H1 (cell line): Measurements from ENCODE around the gene SCAMP2. TPM values are rescaled to one million over a fixed set of nuclear protein-coding genes. Genes with fewer than 3 reads are reported as not detected.

Experiments used
- CBX8 ChIP-seq: fragments of 300-800, 300-1000 bp; sonication (generic); IDR thresholded peaks from 2 replicates; pipeline ENCODE4 v1.7.1; 2016; ENCODE audit warnings: low read depth, low read length, borderline replicate concordance
- EGR1 ChIP-seq: IDR thresholded peaks from 2 replicates; pipeline ENCODE4 v1.6.1; 2011; ENCODE audit warnings: low read depth, low read length, borderline replicate concordance
- HDAC2 ChIP-seq, 2 experiments: fragments of 300-600 bp in 1 of 2; sonication (generic) in 1 of 2; IDR thresholded peaks; 2 replicates each; pipeline ENCODE4 v1.6.1; 2011 to 2012; ENCODE audit warnings: low read depth in 2 of 2, low read length in 2 of 2, mild to moderate bottlenecking in 2 of 2, moderate library complexity in 2 of 2, borderline replicate concordance in 1 of 2, inconsistent platforms in 1 of 2
- KDM5A ChIP-seq: fragments of 200-600 bp; IDR thresholded peaks from 2 replicates; pipeline ENCODE4 v1.7.1; 2012; ENCODE audit warnings: mild to moderate bottlenecking, low read length, inconsistent platforms, mixed read lengths
- MAFK ChIP-seq: IDR thresholded peaks from 2 replicates; pipeline ENCODE4 v1.6.1; 2012; ENCODE audit warnings: low read depth, mild to moderate bottlenecking, improper control_type of control experiment, low read length
- RXRA ChIP-seq: IDR thresholded peaks from 2 replicates; pipeline ENCODE4 v1.6.1; 2011; ENCODE audit warnings: low read depth, mild to moderate bottlenecking, low read length, moderate library complexity; ENCODE audit not compliant: insufficient read depth
- SAP30 ChIP-seq: fragments of 300-600 bp; sonication (generic); IDR thresholded peaks from 2 replicates; pipeline ENCODE4 v1.7.1; 2012; ENCODE audit warnings: low read length, moderate library complexity, mild to moderate bottlenecking, inconsistent platforms; ENCODE audit not compliant: insufficient read depth, insufficient replicate concordance
- SIX5 ChIP-seq: IDR thresholded peaks from 2 replicates; pipeline ENCODE4 v1.6.1; 2011; ENCODE audit warnings: mild to moderate bottlenecking, low read depth, low read length
- SP4 ChIP-seq: IDR thresholded peaks from 2 replicates; pipeline ENCODE4 v1.6.1; 2012; ENCODE audit warnings: low read length, inconsistent platforms
- TCF12 ChIP-seq: IDR thresholded peaks from 2 replicates; pipeline ENCODE4 v1.6.1; 2011; ENCODE audit warnings: low read depth, mild to moderate bottlenecking, low read length
- polyA plus RNA-seq, 7 experiments: library from polyadenylated mRNA; depleted of rRNA in 3 of 7; stranded (reverse) in 5 of 7; unstranded in 2 of 7; fragments of >200 nt in 5 of 7; fragments of 200-250 nt in 2 of 7; gene quantifications; 1 replicate in 5 of 7; 2 replicates in 1 of 7; 4 replicates in 1 of 7; pipeline versions ENCODE4 v1.2.1 to v1.2.3, GENCODE V29; 2011 to 2013; ENCODE audit warnings: missing spikeins in 2 of 7, mixed read lengths in 2 of 7
- total RNA-seq: library from RNA; stranded (reverse); fragmentation: NEBNext Ultra II Directional; extraction: Animal tissue kit (Norgen Biotek cat#: 25700); gene quantifications from 2 replicates; pipeline ENCODE4 v1.2.1, GENCODE V29; 2021
- TF ChIP-seq, protein P1 (sequence below): fragments of 300-600 bp; sonication (generic); IDR thresholded peaks from 2 replicates; pipeline ENCODE4 v1.7.1; 2012; ENCODE audit warnings: low read length, moderate library complexity, mild to moderate bottlenecking, inconsistent platforms; ENCODE audit not compliant: insufficient replicate concordance

Gene SCAMP2
- total and polyA plus RNA-seq, 2 of the 8 experiments (the other 6 are each of a cell fraction or from before 2014, with no cell fraction given), result 41.7 to 131 TPM

DNA sequence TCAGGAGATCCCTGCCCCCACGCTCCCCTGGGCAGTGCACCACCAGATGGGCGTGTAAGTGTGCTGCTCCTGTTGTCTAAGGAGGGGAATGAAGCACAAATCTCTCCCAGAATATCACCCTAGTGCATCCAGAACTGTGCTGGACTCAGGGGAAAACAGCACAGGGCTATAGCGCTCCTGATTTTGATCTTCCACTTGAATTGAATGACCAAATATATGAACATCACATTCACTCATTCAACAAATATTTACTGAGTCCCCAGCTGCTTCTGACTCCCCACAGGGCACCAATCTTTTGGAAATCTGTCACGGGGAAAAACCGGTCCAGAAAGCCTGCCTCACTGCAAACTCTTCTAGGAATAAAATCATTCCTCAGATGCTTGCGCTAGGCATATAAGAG is 44.3 kb downstream of the SCAMP2 start (continued):
- TF ChIP-seq, protein P1, sequence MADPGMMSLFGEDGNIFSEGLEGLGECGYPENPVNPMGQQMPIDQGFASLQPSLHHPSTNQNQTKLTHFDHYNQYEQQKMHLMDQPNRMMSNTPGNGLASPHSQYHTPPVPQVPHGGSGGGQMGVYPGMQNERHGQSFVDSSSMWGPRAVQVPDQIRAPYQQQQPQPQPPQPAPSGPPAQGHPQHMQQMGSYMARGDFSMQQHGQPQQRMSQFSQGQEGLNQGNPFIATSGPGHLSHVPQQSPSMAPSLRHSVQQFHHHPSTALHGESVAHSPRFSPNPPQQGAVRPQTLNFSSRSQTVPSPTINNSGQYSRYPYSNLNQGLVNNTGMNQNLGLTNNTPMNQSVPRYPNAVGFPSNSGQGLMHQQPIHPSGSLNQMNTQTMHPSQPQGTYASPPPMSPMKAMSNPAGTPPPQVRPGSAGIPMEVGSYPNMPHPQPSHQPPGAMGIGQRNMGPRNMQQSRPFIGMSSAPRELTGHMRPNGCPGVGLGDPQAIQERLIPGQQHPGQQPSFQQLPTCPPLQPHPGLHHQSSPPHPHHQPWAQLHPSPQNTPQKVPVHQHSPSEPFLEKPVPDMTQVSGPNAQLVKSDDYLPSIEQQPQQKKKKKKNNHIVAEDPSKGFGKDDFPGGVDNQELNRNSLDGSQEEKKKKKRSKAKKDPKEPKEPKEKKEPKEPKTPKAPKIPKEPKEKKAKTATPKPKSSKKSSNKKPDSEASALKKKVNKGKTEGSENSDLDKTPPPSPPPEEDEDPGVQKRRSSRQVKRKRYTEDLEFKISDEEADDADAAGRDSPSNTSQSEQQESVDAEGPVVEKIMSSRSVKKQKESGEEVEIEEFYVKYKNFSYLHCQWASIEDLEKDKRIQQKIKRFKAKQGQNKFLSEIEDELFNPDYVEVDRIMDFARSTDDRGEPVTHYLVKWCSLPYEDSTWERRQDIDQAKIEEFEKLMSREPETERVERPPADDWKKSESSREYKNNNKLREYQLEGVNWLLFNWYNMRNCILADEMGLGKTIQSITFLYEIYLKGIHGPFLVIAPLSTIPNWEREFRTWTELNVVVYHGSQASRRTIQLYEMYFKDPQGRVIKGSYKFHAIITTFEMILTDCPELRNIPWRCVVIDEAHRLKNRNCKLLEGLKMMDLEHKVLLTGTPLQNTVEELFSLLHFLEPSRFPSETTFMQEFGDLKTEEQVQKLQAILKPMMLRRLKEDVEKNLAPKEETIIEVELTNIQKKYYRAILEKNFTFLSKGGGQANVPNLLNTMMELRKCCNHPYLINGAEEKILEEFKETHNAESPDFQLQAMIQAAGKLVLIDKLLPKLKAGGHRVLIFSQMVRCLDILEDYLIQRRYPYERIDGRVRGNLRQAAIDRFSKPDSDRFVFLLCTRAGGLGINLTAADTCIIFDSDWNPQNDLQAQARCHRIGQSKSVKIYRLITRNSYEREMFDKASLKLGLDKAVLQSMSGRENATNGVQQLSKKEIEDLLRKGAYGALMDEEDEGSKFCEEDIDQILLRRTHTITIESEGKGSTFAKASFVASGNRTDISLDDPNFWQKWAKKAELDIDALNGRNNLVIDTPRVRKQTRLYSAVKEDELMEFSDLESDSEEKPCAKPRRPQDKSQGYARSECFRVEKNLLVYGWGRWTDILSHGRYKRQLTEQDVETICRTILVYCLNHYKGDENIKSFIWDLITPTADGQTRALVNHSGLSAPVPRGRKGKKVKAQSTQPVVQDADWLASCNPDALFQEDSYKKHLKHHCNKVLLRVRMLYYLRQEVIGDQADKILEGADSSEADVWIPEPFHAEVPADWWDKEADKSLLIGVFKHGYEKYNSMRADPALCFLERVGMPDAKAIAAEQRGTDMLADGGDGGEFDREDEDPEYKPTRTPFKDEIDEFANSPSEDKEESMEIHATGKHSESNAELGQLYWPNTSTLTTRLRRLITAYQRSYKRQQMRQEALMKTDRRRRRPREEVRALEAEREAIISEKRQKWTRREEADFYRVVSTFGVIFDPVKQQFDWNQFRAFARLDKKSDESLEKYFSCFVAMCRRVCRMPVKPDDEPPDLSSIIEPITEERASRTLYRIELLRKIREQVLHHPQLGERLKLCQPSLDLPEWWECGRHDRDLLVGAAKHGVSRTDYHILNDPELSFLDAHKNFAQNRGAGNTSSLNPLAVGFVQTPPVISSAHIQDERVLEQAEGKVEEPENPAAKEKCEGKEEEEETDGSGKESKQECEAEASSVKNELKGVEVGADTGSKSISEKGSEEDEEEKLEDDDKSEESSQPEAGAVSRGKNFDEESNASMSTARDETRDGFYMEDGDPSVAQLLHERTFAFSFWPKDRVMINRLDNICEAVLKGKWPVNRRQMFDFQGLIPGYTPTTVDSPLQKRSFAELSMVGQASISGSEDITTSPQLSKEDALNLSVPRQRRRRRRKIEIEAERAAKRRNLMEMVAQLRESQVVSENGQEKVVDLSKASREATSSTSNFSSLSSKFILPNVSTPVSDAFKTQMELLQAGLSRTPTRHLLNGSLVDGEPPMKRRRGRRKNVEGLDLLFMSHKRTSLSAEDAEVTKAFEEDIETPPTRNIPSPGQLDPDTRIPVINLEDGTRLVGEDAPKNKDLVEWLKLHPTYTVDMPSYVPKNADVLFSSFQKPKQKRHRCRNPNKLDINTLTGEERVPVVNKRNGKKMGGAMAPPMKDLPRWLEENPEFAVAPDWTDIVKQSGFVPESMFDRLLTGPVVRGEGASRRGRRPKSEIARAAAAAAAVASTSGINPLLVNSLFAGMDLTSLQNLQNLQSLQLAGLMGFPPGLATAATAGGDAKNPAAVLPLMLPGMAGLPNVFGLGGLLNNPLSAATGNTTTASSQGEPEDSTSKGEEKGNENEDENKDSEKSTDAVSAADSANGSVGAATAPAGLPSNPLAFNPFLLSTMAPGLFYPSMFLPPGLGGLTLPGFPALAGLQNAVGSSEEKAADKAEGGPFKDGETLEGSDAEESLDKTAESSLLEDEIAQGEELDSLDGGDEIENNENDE, result no peak
- TF ChIP-seq TCF12 (no peak), HDAC2 (IDR thresholded peaks at IDR 0.05; ENCODE audit: borderline replicate concordance in 1 of 2, low read depth in 2 of 2, low read length in 2 of 2) (no peak), SIX5 (no peak), SP4 (no peak), EGR1 (no peak), KDM5A (no peak), SAP30 (no peak), MAFK (no peak), CBX8 (no peak), RXRA (no peak)
